H1 (cell line): ENCODE data around the gene FHIT. TPM values are rescaled to one million over a fixed set of nuclear protein-coding genes. Genes with fewer than 3 reads are reported as not detected.

Source experiments
- CTCF ChIA-PET: fragments of 300-600 bp; sonication (Branson Sonifier 250); formaldehyde crosslinking; loops from one replicate; lab custom pipeline; 2021; ENCODE audit not compliant: partially characterized antibody; lab: Charles Lee
- POLR2A ChIA-PET: fragments of 300-600 bp; sonication (Branson Sonifier 250); formaldehyde crosslinking; loops from one replicate; lab custom pipeline; 2021; ENCODE audit warnings: inconsistent platforms; ENCODE audit not compliant: partially characterized antibody; lab: Charles Lee
- DNase-seq, 2 experiments: peaks; one replicate each; pipeline versions ENCODE4 v3.0.0 to v3.0.0-alpha.2; 2010 to 2022; ENCODE audit warnings: low spot score in 2 of 2, low read depth in 1 of 2, mixed read lengths in 1 of 2
- FAIRE-seq: peaks from 2 replicates; lab custom pipeline; 2011; peaks lifted over from hg19 to GRCh38; lab: Jason Lieb, UNC
- H2AFZ ChIP-seq: 2 replicates; pipeline ENCODE4 v1.8.1; 2012; ENCODE audit warnings: low read length, inconsistent platforms
- H2AK5ac ChIP-seq: 2 replicates; pipeline ENCODE4 v1.6.1; 2013; ENCODE audit warnings: low read depth, low read length
- H2BK120ac ChIP-seq: replicated peaks from 2 replicates; pipeline ENCODE3; 2013; ENCODE audit warnings: low read depth, low read length, inconsistent platforms
- H2BK12ac ChIP-seq: 2 replicates; pipeline ENCODE4 v1.6.1; 2013; ENCODE audit warnings: low read depth, low read length
- H2BK15ac ChIP-seq: 2 replicates; pipeline ENCODE4 v1.6.1; 2013; ENCODE audit warnings: low read length
- H2BK20ac ChIP-seq: 2 replicates; pipeline ENCODE4 v1.6.1; 2013; ENCODE audit warnings: low read length
- H2BK5ac ChIP-seq: 2 replicates; pipeline ENCODE4 v1.6.1; 2013; ENCODE audit warnings: low read depth, low read length
- H3K14ac ChIP-seq: 2 replicates; pipeline ENCODE4 v1.6.1; 2013; ENCODE audit warnings: inconsistent platforms; ENCODE audit not compliant: insufficient read length
- H3K18ac ChIP-seq: 2 replicates; pipeline ENCODE4 v1.6.1; 2013; ENCODE audit warnings: low read length; ENCODE audit errors: extremely low read depth
- H3K23ac ChIP-seq: 2 replicates; pipeline ENCODE4 v1.6.1; 2013; ENCODE audit warnings: inconsistent platforms; ENCODE audit not compliant: insufficient read length
- H3K23me2 ChIP-seq: 2 replicates; pipeline ENCODE4 v1.6.1; 2013; ENCODE audit warnings: low read depth, low read length
- H3K27ac ChIP-seq: 2 replicates; pipeline ENCODE4 v1.6.1; 2011; ENCODE audit warnings: low read depth, low read length, inconsistent platforms
- H3K27me3 ChIP-seq, 4 experiments: replicated peaks in 1 of 4; 1 replicate in 1 of 4; 2 replicates in 3 of 4; pipeline versions ENCODE4 v1.6.1 to v1.8.1; 2011 to 2013; ENCODE audit warnings: low read length in 3 of 4, mild to moderate bottlenecking in 3 of 4, inconsistent platforms in 2 of 4, mixed read lengths in 2 of 4, moderate library complexity in 1 of 4; ENCODE audit not compliant: control insufficient read depth in 3 of 4, insufficient read depth in 3 of 4; ENCODE audit errors: extremely low read depth in 1 of 4
- H3K36me3 ChIP-seq, 4 experiments: 2 replicates each; pipeline versions ENCODE4 v1.6.1 to v1.8.1; 2011 to 2013; ENCODE audit warnings: mild to moderate bottlenecking in 4 of 4, low read length in 3 of 4, moderate library complexity in 2 of 4, control low read depth in 1 of 4, inconsistent platforms in 1 of 4; ENCODE audit not compliant: insufficient read depth in 4 of 4, control insufficient read depth in 2 of 4
- H3K4ac ChIP-seq: replicated peaks from 2 replicates; pipeline ENCODE3; 2013; ENCODE audit warnings: low read length, low read depth, mixed read lengths, inconsistent platforms; ENCODE audit not compliant: insufficient read length
- H3K4me1 ChIP-seq, 4 experiments: replicated peaks in 1 of 4; 1 replicate in 1 of 4; 2 replicates in 3 of 4; pipeline versions ENCODE4 v1.6.1 to v1.8.1; 2011 to 2013; ENCODE audit warnings: low read length in 3 of 4, inconsistent platforms in 2 of 4, mixed read lengths in 1 of 4; ENCODE audit not compliant: insufficient read depth in 4 of 4, control insufficient read depth in 3 of 4
- H3K4me2 ChIP-seq, 2 experiments: 2 replicates each; pipeline versions ENCODE4 v1.6.1 to v1.8.1; 2011 to 2013; ENCODE audit warnings: low read depth in 2 of 2, low read length in 2 of 2, control low read depth in 1 of 2, inconsistent platforms in 1 of 2, mild to moderate bottlenecking in 1 of 2; ENCODE audit not compliant: insufficient read depth in 1 of 2
- H3K4me3 ChIP-seq, 4 experiments: fragments of 200-600, 300-600 bp in 1 of 4; sonication (generic), shearing (Covaris generic), sonication (Bioruptor Twin) in 1 of 4; 2 replicates each; pipeline versions ENCODE4 v1.5.1 to v1.8.1; 2011 to 2016; ENCODE audit warnings: low read length in 4 of 4, low read depth in 3 of 4, control low read depth in 2 of 4, inconsistent platforms in 2 of 4, mild to moderate bottlenecking in 2 of 4, mixed read lengths in 1 of 4, moderate library complexity in 1 of 4; ENCODE audit not compliant: insufficient read depth in 2 of 4; ENCODE audit errors: extremely low read depth in 1 of 4
- H3K56ac ChIP-seq: replicated peaks from 2 replicates; pipeline ENCODE3; 2013; ENCODE audit warnings: low read depth, mild to moderate bottlenecking, mixed read lengths, low read length, inconsistent platforms; ENCODE audit not compliant: insufficient read length
- H3K79me1 ChIP-seq: 2 replicates; pipeline ENCODE4 v1.6.1; 2013; ENCODE audit warnings: low read depth, low read length, control low read depth
- H3K79me2 ChIP-seq, 2 experiments: 2 replicates each; pipeline versions ENCODE4 v1.6.1 to v1.8.1; 2012 to 2013; ENCODE audit warnings: low read length in 2 of 2, mild to moderate bottlenecking in 2 of 2, inconsistent platforms in 1 of 2; ENCODE audit not compliant: insufficient read depth in 2 of 2, control insufficient read depth in 1 of 2
- H3K9ac ChIP-seq, 4 experiments: replicated peaks in 1 of 4; 1 replicate in 1 of 4; 2 replicates in 3 of 4; pipeline versions ENCODE4 v1.6.1 to v1.8.1; 2011 to 2013; ENCODE audit warnings: low read depth in 3 of 4, low read length in 3 of 4, control low read depth in 2 of 4, mild to moderate bottlenecking in 2 of 4, moderate library complexity in 2 of 4, inconsistent platforms in 1 of 4; ENCODE audit errors: extremely low read depth in 1 of 4
- H3K9me3 ChIP-seq, 2 experiments: 2 replicates each; pipeline versions ENCODE4 v1.6.1 to v1.8.1; 2012 to 2013; ENCODE audit warnings: mild to moderate bottlenecking in 2 of 2, moderate library complexity in 2 of 2, control low read depth in 1 of 2, inconsistent platforms in 1 of 2, low read depth in 1 of 2, low read length in 1 of 2, mixed read lengths in 1 of 2; ENCODE audit not compliant: insufficient read depth in 2 of 2
- H4K20me1 ChIP-seq, 2 experiments: replicated peaks in 1 of 2; 2 replicates each; pipeline versions ENCODE3 to v1.8.1; 2011 to 2013; ENCODE audit warnings: inconsistent platforms in 2 of 2, low read length in 2 of 2, mild to moderate bottlenecking in 1 of 2; ENCODE audit not compliant: insufficient read depth in 2 of 2, control insufficient read depth in 1 of 2
- H4K5ac ChIP-seq: 2 replicates; pipeline ENCODE4 v1.6.1; 2013; ENCODE audit warnings: low read length, low read depth, mixed read lengths, inconsistent platforms; ENCODE audit not compliant: insufficient read length
- H4K8ac ChIP-seq: 2 replicates; pipeline ENCODE4 v1.8.0; 2013; ENCODE audit warnings: mild to moderate bottlenecking, moderate library complexity, low read length, inconsistent platforms; ENCODE audit not compliant: insufficient read depth; ENCODE audit errors: extremely low read depth
- H4K91ac ChIP-seq: replicated peaks from 2 replicates; pipeline ENCODE3; 2013; ENCODE audit warnings: low read length, mixed read lengths, inconsistent platforms; ENCODE audit not compliant: insufficient read length
- CHD2 ChIP-seq: IDR thresholded peaks from 2 replicates; pipeline ENCODE4 v1.6.1; 2012; ENCODE audit warnings: low read length, improper control_type of control experiment
- CTBP2 ChIP-seq: IDR thresholded peaks from 2 replicates; pipeline ENCODE4 v1.7.0; 2011; ENCODE audit warnings: borderline replicate concordance, mild to moderate bottlenecking, moderate library complexity, mixed read lengths, low read length; ENCODE audit not compliant: insufficient read depth, insufficient read length
- EP300 ChIP-seq, 2 experiments: IDR thresholded peaks; 1 replicate in 1 of 2; 2 replicates in 1 of 2; pipeline ENCODE4 v1.6.1; 2011 to 2012; ENCODE audit warnings: low read depth in 2 of 2, low read length in 2 of 2, mild to moderate bottlenecking in 2 of 2, borderline replicate concordance in 1 of 2, inconsistent platforms in 1 of 2, moderate library complexity in 1 of 2
- MAFK ChIP-seq: IDR thresholded peaks from 2 replicates; pipeline ENCODE4 v1.6.1; 2012; ENCODE audit warnings: low read depth, mild to moderate bottlenecking, improper control_type of control experiment, low read length
- NRF1 ChIP-seq: IDR thresholded peaks from 2 replicates; pipeline ENCODE4 v1.6.1; 2011; ENCODE audit warnings: mild to moderate bottlenecking, low read depth, low read length, improper control_type of control experiment
- POLR2A ChIP-seq, 2 experiments: IDR thresholded peaks; 1 replicate in 1 of 2; 2 replicates in 1 of 2; pipeline ENCODE4 v1.6.1; 2011; ENCODE audit warnings: low read depth in 2 of 2, low read length in 2 of 2, mild to moderate bottlenecking in 2 of 2; ENCODE audit errors: control extremely low read depth in 1 of 2
- RAD21 ChIP-seq, 2 experiments: IDR thresholded peaks in 1 of 2; conservative IDR thresholded peaks in 1 of 2; 2 replicates each; pipeline ENCODE4 v1.6.1; 2011; ENCODE audit warnings: low read depth in 2 of 2, low read length in 2 of 2, improper control_type of control experiment in 1 of 2, inconsistent platforms in 1 of 2, mild to moderate bottlenecking in 1 of 2, moderate library complexity in 1 of 2
- SIX5 ChIP-seq: IDR thresholded peaks from 2 replicates; pipeline ENCODE4 v1.6.1; 2011; ENCODE audit warnings: mild to moderate bottlenecking, low read depth, low read length
- WGBS, 2 experiments: shearing (Covaris generic) in 1 of 2; methylation state at CpG; one replicate each; pipeline versions ENCODE4 v1.1.6 to v1.1.7; 2013 to 2015; ENCODE audit warnings: low lambda C conversion rate in 2 of 2, mixed read lengths in 2 of 2, inconsistent platforms in 1 of 2, low coverage in 1 of 2, missing lambda C conversion rate in 1 of 2; ENCODE audit not compliant: insufficient replicate concordance in 2 of 2, insufficient coverage in 1 of 2, insufficient read length in 1 of 2; ENCODE audit errors: extremely low coverage in 1 of 2, missing lambda C conversion rate in 1 of 2; 5-methylcytosine and 5-hydroxymethylcytosine counted together
- polyA plus RNA-seq, 7 experiments: library from polyadenylated mRNA; depleted of rRNA in 3 of 7; stranded (reverse) in 5 of 7; unstranded in 2 of 7; fragments of >200 nt in 5 of 7; fragments of 200-250 nt in 2 of 7; gene quantifications; 1 replicate in 5 of 7; 2 replicates in 1 of 7; 4 replicates in 1 of 7; pipeline versions ENCODE4 v1.2.1 to v1.2.3, GENCODE V29; 2011 to 2013; ENCODE audit warnings: missing spikeins in 2 of 7, mixed read lengths in 2 of 7
- total RNA-seq: library from RNA; stranded (reverse); fragmentation: NEBNext Ultra II Directional; extraction: Animal tissue kit (Norgen Biotek cat#: 25700); gene quantifications from 2 replicates; pipeline ENCODE4 v1.2.1, GENCODE V29; 2021

FHIT gene
- total and polyA plus RNA-seq, 2 of the 8 experiments (the other 6 are each of a cell fraction or from before 2014, with no cell fraction given) = 1.2 to 3.2 TPM

DNA sequence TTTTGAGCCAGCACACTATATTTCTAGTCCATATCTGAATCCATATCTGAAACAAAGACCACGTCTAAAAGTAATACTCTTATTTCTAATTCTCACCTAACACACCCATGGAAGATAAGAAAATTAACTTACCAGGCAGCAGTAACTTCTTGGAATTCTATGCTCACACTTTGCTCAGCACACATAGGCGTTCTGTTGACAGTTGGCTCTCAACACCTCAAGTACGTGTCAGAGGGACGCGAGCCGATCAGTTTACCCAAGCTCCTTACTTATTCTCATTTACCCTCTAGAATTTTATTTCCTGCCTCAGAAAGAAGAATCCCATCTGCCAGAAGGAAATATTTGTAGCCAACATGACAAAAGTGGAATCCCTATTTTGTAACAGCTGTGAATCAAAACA, 911.9 kb downstream of the FHIT start:
- FAIRE-seq = no peak
- POLR2A ChIA-PET = no interaction called here
- CTCF ChIA-PET = interaction anchor here (0.6 kb wide), 1 partner anchor 192 kb away, joined by 3 read pairs; no protein-coding TSS in a partner anchor

More for the DNA sequence above, 911.9 kb downstream of the FHIT start:
- Histone ChIP-seq H3K23ac (no peak overlapping the region), H2BK120ac (no peak overlapping the region), H4K5ac (no peak overlapping the region), H2AK5ac (no peak overlapping the region), H2BK15ac (no peak overlapping the region), H3K23me2 (no peaks in the 10 kb centered on the region), H3K9ac (no peak overlapping the region), H2AFZ (no peak overlapping the region), H3K36me3 (no peaks in the 10 kb centered on the region), H3K4me3 (no peak overlapping the region), H4K91ac (no peak overlapping the region), H4K20me1 (no peaks in the 10 kb centered on the region), H3K79me2 (no peaks in the 10 kb centered on the region), H3K14ac (no peak overlapping the region), H3K4me1 (no peaks in the 10 kb centered on the region), H3K4ac (no peak overlapping the region), H4K8ac (no peak overlapping the region), H3K27ac (no peak overlapping the region), H3K79me1 (no peaks in the 10 kb centered on the region), H3K9me3 (no peaks in the 10 kb centered on the region), H3K27me3 (no peaks in the 10 kb centered on the region), H3K4me2 (no peak overlapping the region), H2BK12ac (no peak overlapping the region), H2BK20ac (no peak overlapping the region), H3K18ac (no peak overlapping the region), H2BK5ac (no peak overlapping the region), H3K56ac (no peak overlapping the region)
- TF ChIP-seq RAD21 (IDR thresholded peaks at IDR 0.05 in 1 of 2, conservative IDR thresholded peaks at IDR 0.05 in 1 of 2; ENCODE audit: low read depth in 2 of 2, low read length in 2 of 2) (no peak), POLR2A (IDR thresholded peaks at IDR 0.05; ENCODE audit: control extremely low read depth in 1 of 2, low read depth in 2 of 2, low read length in 2 of 2) (no peak), SIX5 (no peak), NRF1 (no peak), CHD2 (no peak), EP300 (IDR thresholded peaks at IDR 0.05; ENCODE audit: borderline replicate concordance in 1 of 2, low read depth in 2 of 2, low read length in 2 of 2) (no peak), MAFK (no peak), CTBP2 (no peak)
- WGBS, 2 experiments = 88% methylated on average over 6 of the region's 6 CpGs; no CpG with 5 or more reads in 1 of the 2 experiments
- DNase-seq = no peak
